K562 (cell line): Measurements from ENCODE around the gene CCDC192.

Experiments
- CC2D1A ChIP-seq: fragments of 450-650 bp; IDR thresholded peaks from 2 replicates; pipeline ENCODE4 v1.6.1; 2017; ENCODE audit warnings: mild to moderate bottlenecking
- CTCF ChIP-seq, 3 experiments: IDR thresholded peaks in 2 of 3; conservative IDR thresholded peaks in 1 of 3; 2 replicates each; pipeline ENCODE4 v1.5.1; 2011 to 2012; ENCODE audit warnings: low read length in 3 of 3, mild to moderate bottlenecking in 3 of 3, control low read depth in 2 of 3, improper control_type of control experiment in 1 of 3, inconsistent platforms in 1 of 3, low read depth in 1 of 3, mixed read lengths in 1 of 3, moderate library complexity in 1 of 3; ENCODE audit not compliant: insufficient read depth in 2 of 3
- EWSR1 ChIP-seq: fragments of 450-650 bp; IDR thresholded peaks from 2 replicates; pipeline ENCODE4 v1.6.1; 2018; ENCODE audit warnings: borderline replicate concordance, mild to moderate bottlenecking, low read depth, moderate library complexity; ENCODE audit not compliant: partially characterized antibody
- FOXK1 ChIP-seq: sonication (generic); formaldehyde crosslinking; IDR thresholded peaks from 2 replicates; pipeline ENCODE4 v1.8.0; 2022; ENCODE audit warnings: missing genetic modification reagents, mild to moderate bottlenecking, borderline replicate concordance
- POLR2AphosphoS2 ChIP-seq: IDR thresholded peaks from 2 replicates; pipeline ENCODE4 v1.6.1; 2012; ENCODE audit warnings: low read length, improper control_type of control experiment
- POLR2H ChIP-seq: IDR thresholded peaks from 2 replicates; pipeline ENCODE4 v1.6.1; 2016; ENCODE audit warnings: missing genetic modification characterization, low read depth, mild to moderate bottlenecking, control low read depth, missing compliant biosample characterization, moderate library complexity
- SREBF1 ChIP-seq: fragments of 150-350 bp; IDR thresholded peaks from 2 replicates; pipeline ENCODE4 v1.6.1; 2014; ENCODE audit warnings: antibody characterized with exemption, low read depth, low read length, borderline replicate concordance
- TARDBP ChIP-seq: fragments of 450-650 bp; IDR thresholded peaks from 2 replicates; pipeline ENCODE4 v1.6.1; 2016

- TF ChIP-seq TARDBP = no peak
- TF ChIP-seq EWSR1 = no peak
- no peak for TF ChIP-seq SREBF1
- TF ChIP-seq CC2D1A = no peak
- no peak for TF ChIP-seq CTCF (IDR thresholded peaks at IDR 0.05 in 2 of 3, conservative IDR thresholded peaks at IDR 0.05 in 1 of 3; ENCODE audit: insufficient read depth in 2 of 3, low read depth in 1 of 3, low read length in 3 of 3)
- no peak for TF ChIP-seq POLR2H (tag)
- no peak for TF ChIP-seq POLR2AphosphoS2
- TF ChIP-seq FOXK1 = no peak
Measured at GRCh38 chr5:127684726-127685467, 18.3 kb upstream of the CCDC192 start.
